Stimulated activated CD8-positive, alpha-beta memory T cell treated with anti-CD3 and anti-CD28 coated beads, Interleukin-15, amount 100 ng/mL, for 1 hour (primary cell): ENCODE measurements around the gene SLIT3.

Experiments used
- DNase-seq: peaks from one replicate; pipeline ENCODE4 v3.0.0-alpha.2; 2020; ENCODE audit warnings: low read depth

The SLIT3 gene

GRCh38 chr5:168699002-168699401 is 601.9 kb downstream of the SLIT3 start:
- no peak for DNase-seq

DNA sequence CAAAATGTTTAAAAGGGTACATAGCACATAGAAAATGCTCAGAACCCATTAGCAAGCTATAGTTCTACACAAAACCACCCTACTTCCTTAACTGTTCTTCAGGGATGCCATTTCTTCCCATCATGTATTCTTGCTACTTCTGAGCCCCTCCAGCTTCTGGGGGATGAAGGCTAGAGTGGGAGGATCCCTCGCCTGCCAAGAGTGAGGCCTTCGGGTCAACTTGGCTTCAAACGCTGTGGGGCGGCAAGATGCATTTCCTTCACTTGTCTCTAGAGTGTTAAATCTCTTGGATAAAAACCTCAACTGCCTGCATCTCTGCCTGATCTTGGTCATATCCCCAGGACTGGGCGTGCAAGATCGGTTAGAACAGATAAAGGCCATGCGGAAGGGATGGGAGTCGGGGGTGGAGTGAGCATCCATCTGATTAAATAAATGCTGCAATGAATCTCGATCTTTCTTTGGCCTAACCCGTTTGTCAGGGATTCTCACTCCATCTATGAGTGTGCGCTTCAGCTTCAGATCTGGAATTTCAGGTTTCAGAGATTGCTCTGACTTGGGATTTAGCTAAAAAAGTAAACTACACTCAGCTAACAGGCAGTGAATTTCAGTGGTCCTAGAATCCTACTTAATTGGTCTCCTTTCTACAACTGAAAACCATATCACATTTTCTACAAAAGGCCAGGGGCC is 603.8 kb downstream of the SLIT3 start:
- DNase-seq: no peak

DNA sequence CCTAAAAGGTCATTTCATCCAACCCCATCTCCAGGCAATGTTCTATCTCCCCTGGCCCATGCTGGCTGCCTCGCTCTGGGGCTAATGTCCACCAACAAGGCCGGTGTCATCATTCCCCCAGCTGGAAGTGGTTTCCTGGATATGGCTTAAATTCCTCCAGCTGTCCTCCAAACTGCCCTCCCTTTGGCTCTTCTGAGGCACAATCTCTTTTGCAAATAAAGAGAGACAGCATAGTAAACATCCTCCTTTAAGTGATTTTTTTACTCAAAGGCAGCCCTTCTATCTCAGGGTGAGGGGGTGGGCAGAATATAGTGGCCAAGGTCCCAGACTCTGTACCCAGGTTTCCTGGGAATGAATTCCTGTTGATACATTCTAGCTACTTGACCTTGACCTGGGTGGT is 604.3 kb downstream of the SLIT3 start:
- no peak for DNase-seq

DNA sequence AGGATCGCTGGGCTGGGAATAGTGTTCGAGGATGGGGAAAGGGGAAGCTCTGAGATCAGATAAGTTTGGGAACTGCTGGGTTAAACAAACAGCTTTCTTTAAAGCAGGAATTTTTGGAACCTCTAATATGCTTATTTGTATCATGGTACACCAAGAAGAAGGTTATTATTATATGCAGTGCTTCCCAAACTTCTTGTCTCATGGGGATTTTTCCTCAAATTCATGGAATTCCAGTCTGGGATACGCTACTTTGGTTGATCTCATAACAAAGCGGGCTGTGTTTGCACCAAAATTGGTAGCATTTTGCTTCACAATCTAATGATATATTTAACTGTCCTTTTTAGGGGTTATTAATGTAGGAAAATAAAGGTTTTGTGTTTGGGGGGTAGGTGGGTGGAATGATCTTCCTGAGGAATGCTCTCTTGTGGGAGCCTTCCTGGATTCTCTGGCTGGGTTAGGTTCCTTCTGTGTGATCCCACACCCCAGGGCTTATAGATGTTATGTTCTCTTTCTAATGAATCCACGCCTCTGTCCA is 605.6 kb downstream of the SLIT3 start:
- DNase-seq: no peak

DNA sequence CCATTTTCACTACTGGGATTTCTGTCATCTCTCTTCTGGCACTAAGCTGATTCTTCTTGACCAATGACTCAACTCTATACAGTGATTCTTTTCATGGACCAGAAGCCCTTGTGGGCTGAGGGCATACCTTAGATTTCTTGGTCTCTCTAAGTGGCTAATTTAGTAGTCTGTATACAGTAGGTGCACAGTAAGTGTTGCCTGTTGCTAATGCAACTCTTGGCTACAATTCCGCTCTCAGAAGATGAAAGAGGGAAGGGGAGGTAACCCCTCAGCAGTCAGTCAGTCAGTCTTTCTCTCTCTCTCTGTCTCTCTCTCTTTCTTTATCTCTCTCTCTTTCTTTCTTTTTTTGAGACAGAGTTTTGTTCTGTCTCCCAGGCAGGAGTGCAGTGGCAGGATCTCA is 606.6 kb downstream of the SLIT3 start:
- no peak for DNase-seq

GRCh38 chr5:168693883-168694282 is 607.1 kb downstream of the SLIT3 start:
- no peak for DNase-seq

DNA sequence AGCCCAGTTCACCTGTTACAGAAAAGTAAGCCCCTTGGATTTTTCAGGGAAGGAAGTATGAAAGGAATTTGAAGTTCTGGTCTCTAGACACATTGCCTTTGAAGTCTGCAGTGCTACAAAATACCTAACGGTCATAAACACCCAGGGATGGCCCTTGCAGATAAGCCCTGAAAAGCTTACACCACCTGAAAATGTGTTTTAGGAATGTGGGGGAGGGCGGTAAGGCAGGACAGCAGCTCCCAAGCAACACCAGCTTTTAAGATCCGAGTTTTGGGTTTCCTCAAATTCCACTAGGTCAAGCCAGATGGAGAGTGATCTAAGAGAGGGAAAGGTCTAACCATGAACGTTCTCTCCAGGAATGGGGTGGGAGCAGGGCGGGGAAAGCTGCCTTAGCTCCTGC is 607.6 kb downstream of the SLIT3 start:
- DNase-seq: no peak

DNA sequence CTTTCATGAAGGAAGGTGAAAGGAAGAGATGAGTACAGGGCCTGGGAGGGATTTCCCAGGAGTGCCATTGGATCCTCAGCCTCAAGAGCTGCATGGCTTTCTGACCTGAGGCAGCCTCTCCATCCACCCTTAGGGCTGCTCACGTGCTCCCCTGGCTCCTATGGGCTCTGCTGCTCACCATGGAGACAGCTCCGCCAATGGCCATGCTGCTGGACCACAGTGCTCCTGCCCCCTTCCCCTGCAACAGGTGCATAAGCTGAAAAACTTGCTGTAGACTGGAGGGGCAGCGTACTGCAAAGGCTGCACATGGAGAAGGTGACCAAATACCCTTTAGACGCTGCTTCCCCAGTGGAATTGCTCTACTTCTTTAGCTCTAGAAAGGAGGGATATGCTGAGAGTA is 609.0 kb downstream of the SLIT3 start:
- DNase-seq: no peak

GRCh38 chr5:168689260-168689659 is 611.7 kb downstream of the SLIT3 start:
- no peak for DNase-seq

DNA sequence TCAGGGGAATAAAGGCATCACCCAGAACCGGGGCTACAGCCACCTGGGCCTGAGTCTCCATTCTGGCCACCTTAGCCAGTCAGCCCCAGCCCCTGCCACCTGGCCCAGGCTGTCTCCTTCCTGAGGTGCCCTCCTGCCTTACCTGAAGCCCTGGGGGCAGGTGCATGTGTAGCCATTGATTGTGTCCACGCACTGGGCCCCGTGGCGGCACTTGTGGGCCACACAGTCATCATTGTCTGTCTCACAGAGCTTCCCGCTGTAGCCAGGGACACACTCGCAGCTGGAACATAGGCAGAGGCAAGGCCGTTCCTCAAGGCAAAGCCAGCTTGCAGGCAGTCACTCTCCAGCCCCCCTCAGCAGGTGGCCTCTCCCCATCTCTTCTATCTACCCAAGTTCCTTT is 614.1 kb downstream of the SLIT3 start:
- no peak for DNase-seq

- DNase-seq: no peak
These were observed 615.4 kb downstream of the SLIT3 start for GRCh38 chr5:168685566-168685965.

- no peak for DNase-seq
These were observed 617.0 kb downstream of the SLIT3 start for GRCh38 chr5:168683927-168684295.

- no peak for DNase-seq
These were observed 617.6 kb downstream of the SLIT3 start for GRCh38 chr5:168683247-168683926.

GRCh38 chr5:168681556-168682183 is 619.3 kb downstream of the SLIT3 start:
- DNase-seq: no peak

DNA sequence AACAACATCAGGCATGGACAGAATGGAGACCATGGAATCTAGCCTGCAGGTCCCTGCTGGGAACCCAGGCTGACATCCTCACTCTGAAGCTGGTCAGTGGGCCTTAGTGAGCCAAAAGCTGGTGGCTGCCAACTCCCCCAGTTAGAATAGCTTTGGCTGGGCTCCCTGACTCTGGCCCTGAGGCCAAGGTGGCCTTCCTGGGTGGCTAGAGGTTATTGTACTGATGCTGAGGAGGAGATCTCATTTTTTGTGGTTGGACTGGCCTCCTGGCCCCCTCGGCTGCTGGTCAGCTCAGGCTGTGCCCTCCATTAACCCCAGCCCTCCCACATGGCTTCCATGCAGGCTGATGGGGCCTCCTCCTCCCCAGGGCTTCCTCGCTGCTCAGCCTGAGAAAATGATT is 620.5 kb downstream of the SLIT3 start:
- DNase-seq: no peak

GRCh38 chr5:168679515-168679920 is 621.4 kb downstream of the SLIT3 start:
- DNase-seq: peak; percentile 26

DNA sequence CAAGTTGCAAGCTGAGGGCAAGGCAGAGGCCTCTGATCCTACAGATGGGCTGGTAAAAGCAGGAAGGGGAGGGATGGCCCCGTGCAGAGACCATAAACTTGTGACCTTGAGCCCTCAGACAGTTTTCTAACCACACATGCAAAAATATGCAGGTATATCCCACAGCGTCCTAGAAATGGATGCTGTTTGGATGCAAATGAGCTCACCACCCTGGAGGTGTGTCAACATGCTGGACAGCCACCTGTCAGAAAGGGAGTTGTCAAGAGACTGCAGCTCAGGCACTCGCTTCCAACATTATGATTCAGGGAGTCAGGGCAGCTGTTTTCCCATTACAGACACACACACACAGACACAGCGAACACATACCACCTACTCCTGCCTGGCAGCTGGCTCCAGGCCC is 624.4 kb downstream of the SLIT3 start:
- DNase-seq: no peak

DNA sequence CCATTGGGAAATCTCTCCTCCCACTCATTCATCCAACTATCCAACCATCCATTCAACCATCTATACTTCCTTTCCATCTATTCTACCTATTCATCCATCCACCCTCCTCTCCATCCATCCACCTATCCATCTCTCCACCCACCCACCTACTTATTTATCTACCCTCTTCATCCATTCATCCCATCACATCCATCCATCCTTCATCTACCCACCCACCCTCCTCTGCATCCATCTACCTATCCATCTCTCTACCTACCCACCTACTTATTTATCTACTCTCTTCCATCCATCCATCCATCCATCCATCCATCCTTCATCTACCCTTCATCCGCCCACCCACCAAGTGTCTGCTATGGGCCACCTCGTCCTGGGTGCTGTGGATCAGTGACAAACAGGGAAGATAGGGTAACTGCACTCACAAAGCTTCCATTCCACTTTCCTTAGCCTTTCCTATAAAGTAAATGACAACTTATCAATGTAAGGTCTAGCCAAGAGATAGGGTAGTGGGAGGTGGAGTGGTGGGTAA is 625.0 kb downstream of the SLIT3 start:
- DNase-seq: no peak

GRCh38 chr5:168674893-168675482 is 626.0 kb downstream of the SLIT3 start:
- DNase-seq: no peak

GRCh38 chr5:168672888-168673287 is 628.1 kb downstream of the SLIT3 start:
- DNase-seq: no peak

DNA sequence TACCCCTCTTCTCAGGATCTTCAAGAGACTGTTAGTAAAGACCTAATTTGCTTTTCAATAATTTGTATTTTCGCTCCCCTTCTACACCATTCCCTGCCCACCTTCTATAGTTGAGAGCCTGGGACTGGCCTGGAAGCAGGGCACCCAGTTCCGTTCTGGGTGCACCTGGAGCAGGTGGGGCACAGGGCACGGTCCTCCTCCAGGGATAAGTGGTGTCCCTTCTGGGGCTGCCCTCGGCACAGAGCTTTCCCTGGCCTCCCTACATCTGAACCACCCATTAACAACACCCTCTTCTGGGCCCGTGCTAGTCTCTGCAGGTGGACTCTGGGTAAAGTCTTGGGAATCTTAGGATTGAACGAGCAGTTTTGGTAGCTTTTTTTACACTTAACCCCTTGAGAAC is 628.9 kb downstream of the SLIT3 start:
- DNase-seq: no peak

GRCh38 chr5:168670881-168671575 is 629.9 kb downstream of the SLIT3 start:
- no peak for DNase-seq
